ENCODE results near the gene STAC. TPM values are rescaled to one million over a fixed set of nuclear protein-coding genes. Genes with fewer than 3 reads are reported as not detected.
"Not testable (repeated sequence)": the region's sequence is repeated elsewhere in the genome, so short reads cannot be mapped to it uniquely, and the experiment has no call there.

The STAC gene
- total RNA-seq, 1 donor from 2014 or later, result 3.9 TPM

GRCh38 chr3:36459177-36459576 is 78.9 kb downstream of the STAC start:
- DNase-seq (ENCODE audit: extremely low spot score in 2 of 2), result no peak
- H3K27ac ChIP-seq, result no peak overlapping the region
- H3K4me3 ChIP-seq, result no peak overlapping the region
- no peaks in the 10 kb centered on the region for H3K27me3 ChIP-seq
- H3K9me3 ChIP-seq, result no peaks in the 10 kb centered on the region
- no peak for TF ChIP-seq POLR2A (IDR thresholded peaks at IDR 0.05)
- TF ChIP-seq CTCF (IDR thresholded peaks at IDR 0.05), result no peak
- TF ChIP-seq POLR2AphosphoS5 (IDR thresholded peaks at IDR 0.05; ENCODE audit: insufficient read depth in 1 of 2, low read depth in 1 of 2), result no peak
- intact Hi-C loops (cut with DNase I), result no loop called here
- no peaks in the 10 kb centered on the region for H3K4me1 ChIP-seq
- no peaks in the 10 kb centered on the region for H3K36me3 ChIP-seq

- TF ChIP-seq POLR2A (IDR thresholded peaks at IDR 0.05) (no peak), POLR2AphosphoS5 (IDR thresholded peaks at IDR 0.05; ENCODE audit: insufficient read depth in 1 of 2, low read depth in 1 of 2) (no peak), CTCF (IDR thresholded peaks at IDR 0.05) (no peak)
- no peak overlapping the region for H3K4me3 ChIP-seq
Observed at GRCh38 chr3:36461597-36461996, 81.3 kb downstream of the STAC start.

GRCh38 chr3:36472045-36472444 is 91.7 kb downstream of the STAC start:
- H3K4me1 ChIP-seq; H3K4me3 ChIP-seq; H3K36me3 ChIP-seq; DNase-seq (ENCODE audit: extremely low spot score in 2 of 2); H3K27ac ChIP-seq; intact Hi-C loops (cut with DNase I); H3K27me3 ChIP-seq; H3K9me3 ChIP-seq: not testable (repeated sequence)

More at GRCh38 chr3:36461597-36461996, 81.3 kb downstream of the STAC start:
- Histone ChIP-seq H3K27me3 (no peaks in the 10 kb centered on the region), H3K36me3 (no peaks in the 10 kb centered on the region), H3K9me3 (no peaks in the 10 kb centered on the region), H3K27ac (no peak overlapping the region), H3K4me1 (no peaks in the 10 kb centered on the region)
- intact Hi-C loops (cut with DNase I), result no loop called here
- no peak for DNase-seq (ENCODE audit: extremely low spot score in 2 of 2)

DNA sequence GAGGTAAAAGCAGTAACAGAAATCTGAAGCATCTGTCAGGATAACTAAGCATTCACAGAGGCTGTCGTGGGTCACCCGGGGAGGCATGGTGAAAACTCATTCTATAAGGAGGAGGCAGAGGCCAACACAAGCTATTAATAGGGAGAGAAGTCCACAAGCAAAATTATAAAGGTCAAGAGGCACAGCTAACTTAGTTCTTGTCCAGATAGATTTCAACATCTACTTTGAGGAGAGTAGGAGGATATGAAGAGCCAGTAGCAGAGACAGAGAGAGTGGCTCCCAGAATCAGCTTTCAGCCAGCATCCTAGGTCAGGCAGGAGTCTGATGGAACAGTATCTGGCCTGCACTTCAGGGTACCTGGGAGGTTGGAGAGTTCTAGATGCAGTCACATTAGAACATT is 95.3 kb downstream of the STAC start:
- H3K9me3 ChIP-seq, result no peaks in the 10 kb centered on the region
- no peaks in the 10 kb centered on the region for H3K36me3 ChIP-seq
- intact Hi-C loops (cut with DNase I), result no loop called here
- DNase-seq (ENCODE audit: extremely low spot score in 2 of 2), result no peak
- peaks cover 10% of the 10 kb centered on the region for H3K4me1 ChIP-seq
- H3K27ac ChIP-seq, result peak overlapping the region; percentile 41
- no peak overlapping the region for H3K4me3 ChIP-seq
- H3K27me3 ChIP-seq, result no peaks in the 10 kb centered on the region
- no peak for TF ChIP-seq POLR2A (IDR thresholded peaks at IDR 0.05)
- no peak for TF ChIP-seq POLR2AphosphoS5 (IDR thresholded peaks at IDR 0.05; ENCODE audit: insufficient read depth in 1 of 2, low read depth in 1 of 2)
- TF ChIP-seq CTCF (IDR thresholded peaks at IDR 0.05), result no peak

DNA sequence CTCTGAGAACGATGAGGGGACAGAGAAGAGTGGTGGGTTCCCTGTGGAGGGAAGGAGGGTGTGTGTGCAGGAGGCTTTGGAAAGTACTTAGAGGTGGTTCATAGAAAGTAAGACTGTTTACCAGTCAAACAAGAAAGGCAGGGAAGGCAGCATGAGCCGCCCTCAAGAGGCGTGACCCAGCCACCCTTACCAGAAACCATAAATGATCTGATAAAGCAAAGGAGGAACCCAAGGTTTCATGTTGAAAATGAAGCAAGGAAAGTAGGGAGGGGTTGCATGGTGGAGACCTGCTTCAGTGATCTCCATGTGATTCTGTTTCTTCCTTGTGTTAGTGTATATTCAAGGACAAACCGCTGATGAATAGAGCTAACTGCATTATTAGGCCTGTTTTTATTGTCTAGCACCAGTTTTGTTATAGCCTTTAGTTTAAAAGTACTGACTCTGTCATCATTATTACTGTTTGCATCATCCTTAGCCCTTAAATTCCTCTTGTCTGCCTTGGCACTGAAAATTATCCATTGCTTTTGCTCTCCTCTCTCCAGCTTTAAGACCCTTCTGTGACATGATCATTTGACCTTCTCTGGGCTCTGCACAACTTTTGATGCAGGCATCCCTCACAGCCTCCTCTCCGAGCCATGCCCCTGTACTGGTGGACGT is 96.1 kb downstream of the STAC start:
- intact Hi-C loops (cut with DNase I), result no loop called here
- Histone ChIP-seq H3K9me3 (no peaks in the 10 kb centered on the region), H3K4me1 (peaks cover 10% of the 10 kb centered on the region), H3K27me3 (no peaks in the 10 kb centered on the region), H3K4me3 (no peak overlapping the region), H3K36me3 (no peaks in the 10 kb centered on the region), H3K27ac (peak overlapping the region; percentile 41)
- no peak for DNase-seq (ENCODE audit: extremely low spot score in 2 of 2)
- no peak for TF ChIP-seq CTCF (IDR thresholded peaks at IDR 0.05)
- no peak for TF ChIP-seq POLR2AphosphoS5 (IDR thresholded peaks at IDR 0.05; ENCODE audit: insufficient read depth in 1 of 2, low read depth in 1 of 2)
- TF ChIP-seq POLR2A (IDR thresholded peaks at IDR 0.05), result no peak

All from vagina (tissue), 2 donors.